H1 (cell line): Measurements from ENCODE around the gene VSX1. TPM values are rescaled to one million over a fixed set of nuclear protein-coding genes. Genes with fewer than 3 reads are reported as not detected.

Experiments
- CTCF ChIA-PET: fragments of 300-600 bp; sonication (Branson Sonifier 250); formaldehyde crosslinking; loops from one replicate; lab custom pipeline; 2021; ENCODE audit not compliant: partially characterized antibody; lab: Charles Lee
- POLR2A ChIA-PET: fragments of 300-600 bp; sonication (Branson Sonifier 250); formaldehyde crosslinking; loops from one replicate; lab custom pipeline; 2021; ENCODE audit warnings: inconsistent platforms; ENCODE audit not compliant: partially characterized antibody; lab: Charles Lee
- DNase-seq, 2 experiments: peaks; one replicate each; pipeline versions ENCODE4 v3.0.0 to v3.0.0-alpha.2; 2010 to 2022; ENCODE audit warnings: low spot score in 2 of 2, low read depth in 1 of 2, mixed read lengths in 1 of 2
- FAIRE-seq: peaks from 2 replicates; lab custom pipeline; 2011; peaks lifted over from hg19 to GRCh38; lab: Jason Lieb, UNC
- H2AFZ ChIP-seq: 2 replicates; pipeline ENCODE4 v1.8.1; 2012; ENCODE audit warnings: low read length, inconsistent platforms
- H2AK5ac ChIP-seq: 2 replicates; pipeline ENCODE4 v1.6.1; 2013; ENCODE audit warnings: low read depth, low read length
- H2BK120ac ChIP-seq: replicated peaks from 2 replicates; pipeline ENCODE3; 2013; ENCODE audit warnings: low read depth, low read length, inconsistent platforms
- H2BK12ac ChIP-seq: 2 replicates; pipeline ENCODE4 v1.6.1; 2013; ENCODE audit warnings: low read depth, low read length
- H2BK15ac ChIP-seq: 2 replicates; pipeline ENCODE4 v1.6.1; 2013; ENCODE audit warnings: low read length
- H2BK20ac ChIP-seq: 2 replicates; pipeline ENCODE4 v1.6.1; 2013; ENCODE audit warnings: low read length
- H2BK5ac ChIP-seq: 2 replicates; pipeline ENCODE4 v1.6.1; 2013; ENCODE audit warnings: low read depth, low read length
- H3K14ac ChIP-seq: 2 replicates; pipeline ENCODE4 v1.6.1; 2013; ENCODE audit warnings: inconsistent platforms; ENCODE audit not compliant: insufficient read length
- H3K18ac ChIP-seq: 2 replicates; pipeline ENCODE4 v1.6.1; 2013; ENCODE audit warnings: low read length; ENCODE audit errors: extremely low read depth
- H3K23ac ChIP-seq: 2 replicates; pipeline ENCODE4 v1.6.1; 2013; ENCODE audit warnings: inconsistent platforms; ENCODE audit not compliant: insufficient read length
- H3K23me2 ChIP-seq: 2 replicates; pipeline ENCODE4 v1.6.1; 2013; ENCODE audit warnings: low read depth, low read length
- H3K27ac ChIP-seq: 2 replicates; pipeline ENCODE4 v1.6.1; 2011; ENCODE audit warnings: low read depth, low read length, inconsistent platforms
- H3K27me3 ChIP-seq, 4 experiments: replicated peaks in 1 of 4; 1 replicate in 1 of 4; 2 replicates in 3 of 4; pipeline versions ENCODE4 v1.6.1 to v1.8.1; 2011 to 2013; ENCODE audit warnings: low read length in 3 of 4, mild to moderate bottlenecking in 3 of 4, inconsistent platforms in 2 of 4, mixed read lengths in 2 of 4, moderate library complexity in 1 of 4; ENCODE audit not compliant: control insufficient read depth in 3 of 4, insufficient read depth in 3 of 4; ENCODE audit errors: extremely low read depth in 1 of 4
- H3K36me3 ChIP-seq, 4 experiments: 2 replicates each; pipeline versions ENCODE4 v1.6.1 to v1.8.1; 2011 to 2013; ENCODE audit warnings: mild to moderate bottlenecking in 4 of 4, low read length in 3 of 4, moderate library complexity in 2 of 4, control low read depth in 1 of 4, inconsistent platforms in 1 of 4; ENCODE audit not compliant: insufficient read depth in 4 of 4, control insufficient read depth in 2 of 4
- H3K4ac ChIP-seq: replicated peaks from 2 replicates; pipeline ENCODE3; 2013; ENCODE audit warnings: low read length, low read depth, mixed read lengths, inconsistent platforms; ENCODE audit not compliant: insufficient read length
- H3K4me1 ChIP-seq, 4 experiments: replicated peaks in 1 of 4; 1 replicate in 1 of 4; 2 replicates in 3 of 4; pipeline versions ENCODE4 v1.6.1 to v1.8.1; 2011 to 2013; ENCODE audit warnings: low read length in 3 of 4, inconsistent platforms in 2 of 4, mixed read lengths in 1 of 4; ENCODE audit not compliant: insufficient read depth in 4 of 4, control insufficient read depth in 3 of 4
- H3K4me2 ChIP-seq, 2 experiments: 2 replicates each; pipeline versions ENCODE4 v1.6.1 to v1.8.1; 2011 to 2013; ENCODE audit warnings: low read depth in 2 of 2, low read length in 2 of 2, control low read depth in 1 of 2, inconsistent platforms in 1 of 2, mild to moderate bottlenecking in 1 of 2; ENCODE audit not compliant: insufficient read depth in 1 of 2
- H3K4me3 ChIP-seq, 4 experiments: fragments of 200-600, 300-600 bp in 1 of 4; sonication (generic), shearing (Covaris generic), sonication (Bioruptor Twin) in 1 of 4; 2 replicates each; pipeline versions ENCODE4 v1.5.1 to v1.8.1; 2011 to 2016; ENCODE audit warnings: low read length in 4 of 4, low read depth in 3 of 4, control low read depth in 2 of 4, inconsistent platforms in 2 of 4, mild to moderate bottlenecking in 2 of 4, mixed read lengths in 1 of 4, moderate library complexity in 1 of 4; ENCODE audit not compliant: insufficient read depth in 2 of 4; ENCODE audit errors: extremely low read depth in 1 of 4
- H3K56ac ChIP-seq: replicated peaks from 2 replicates; pipeline ENCODE3; 2013; ENCODE audit warnings: low read depth, mild to moderate bottlenecking, mixed read lengths, low read length, inconsistent platforms; ENCODE audit not compliant: insufficient read length
- H3K79me1 ChIP-seq: 2 replicates; pipeline ENCODE4 v1.6.1; 2013; ENCODE audit warnings: low read depth, low read length, control low read depth
- H3K79me2 ChIP-seq, 2 experiments: 2 replicates each; pipeline versions ENCODE4 v1.6.1 to v1.8.1; 2012 to 2013; ENCODE audit warnings: low read length in 2 of 2, mild to moderate bottlenecking in 2 of 2, inconsistent platforms in 1 of 2; ENCODE audit not compliant: insufficient read depth in 2 of 2, control insufficient read depth in 1 of 2
- H3K9ac ChIP-seq, 4 experiments: replicated peaks in 1 of 4; 1 replicate in 1 of 4; 2 replicates in 3 of 4; pipeline versions ENCODE4 v1.6.1 to v1.8.1; 2011 to 2013; ENCODE audit warnings: low read depth in 3 of 4, low read length in 3 of 4, control low read depth in 2 of 4, mild to moderate bottlenecking in 2 of 4, moderate library complexity in 2 of 4, inconsistent platforms in 1 of 4; ENCODE audit errors: extremely low read depth in 1 of 4
- H3K9me3 ChIP-seq, 2 experiments: 2 replicates each; pipeline versions ENCODE4 v1.6.1 to v1.8.1; 2012 to 2013; ENCODE audit warnings: mild to moderate bottlenecking in 2 of 2, moderate library complexity in 2 of 2, control low read depth in 1 of 2, inconsistent platforms in 1 of 2, low read depth in 1 of 2, low read length in 1 of 2, mixed read lengths in 1 of 2; ENCODE audit not compliant: insufficient read depth in 2 of 2
- H4K20me1 ChIP-seq, 2 experiments: replicated peaks in 1 of 2; 2 replicates each; pipeline versions ENCODE3 to v1.8.1; 2011 to 2013; ENCODE audit warnings: inconsistent platforms in 2 of 2, low read length in 2 of 2, mild to moderate bottlenecking in 1 of 2; ENCODE audit not compliant: insufficient read depth in 2 of 2, control insufficient read depth in 1 of 2
- H4K5ac ChIP-seq: 2 replicates; pipeline ENCODE4 v1.6.1; 2013; ENCODE audit warnings: low read length, low read depth, mixed read lengths, inconsistent platforms; ENCODE audit not compliant: insufficient read length
- H4K8ac ChIP-seq: 2 replicates; pipeline ENCODE4 v1.8.0; 2013; ENCODE audit warnings: mild to moderate bottlenecking, moderate library complexity, low read length, inconsistent platforms; ENCODE audit not compliant: insufficient read depth; ENCODE audit errors: extremely low read depth
- H4K91ac ChIP-seq: replicated peaks from 2 replicates; pipeline ENCODE3; 2013; ENCODE audit warnings: low read length, mixed read lengths, inconsistent platforms; ENCODE audit not compliant: insufficient read length
- ATF3 ChIP-seq: IDR thresholded peaks from 2 replicates; pipeline ENCODE4 v1.6.1; 2011; ENCODE audit warnings: low read depth, mild to moderate bottlenecking, low read length; ENCODE audit not compliant: insufficient read depth
- EP300 ChIP-seq, 2 experiments: IDR thresholded peaks; 1 replicate in 1 of 2; 2 replicates in 1 of 2; pipeline ENCODE4 v1.6.1; 2011 to 2012; ENCODE audit warnings: low read depth in 2 of 2, low read length in 2 of 2, mild to moderate bottlenecking in 2 of 2, borderline replicate concordance in 1 of 2, inconsistent platforms in 1 of 2, moderate library complexity in 1 of 2
- EZH2 ChIP-seq: fragments of 200-600 bp; sonication (generic); IDR thresholded peaks from 2 replicates; pipeline ENCODE4 v1.7.1; 2012; ENCODE audit warnings: low read depth, mild to moderate bottlenecking, moderate library complexity, low read length, inconsistent platforms; ENCODE audit not compliant: severe bottlenecking
- POLR2A ChIP-seq, 2 experiments: IDR thresholded peaks; 1 replicate in 1 of 2; 2 replicates in 1 of 2; pipeline ENCODE4 v1.6.1; 2011; ENCODE audit warnings: low read depth in 2 of 2, low read length in 2 of 2, mild to moderate bottlenecking in 2 of 2; ENCODE audit errors: control extremely low read depth in 1 of 2
- WGBS, 2 experiments: shearing (Covaris generic) in 1 of 2; methylation state at CpG; one replicate each; pipeline versions ENCODE4 v1.1.6 to v1.1.7; 2013 to 2015; ENCODE audit warnings: low lambda C conversion rate in 2 of 2, mixed read lengths in 2 of 2, inconsistent platforms in 1 of 2, low coverage in 1 of 2, missing lambda C conversion rate in 1 of 2; ENCODE audit not compliant: insufficient replicate concordance in 2 of 2, insufficient coverage in 1 of 2, insufficient read length in 1 of 2; ENCODE audit errors: extremely low coverage in 1 of 2, missing lambda C conversion rate in 1 of 2; 5-methylcytosine and 5-hydroxymethylcytosine counted together
- polyA plus RNA-seq, 7 experiments: library from polyadenylated mRNA; depleted of rRNA in 3 of 7; stranded (reverse) in 5 of 7; unstranded in 2 of 7; fragments of >200 nt in 5 of 7; fragments of 200-250 nt in 2 of 7; gene quantifications; 1 replicate in 5 of 7; 2 replicates in 1 of 7; 4 replicates in 1 of 7; pipeline versions ENCODE4 v1.2.1 to v1.2.3, GENCODE V29; 2011 to 2013; ENCODE audit warnings: missing spikeins in 2 of 7, mixed read lengths in 2 of 7
- total RNA-seq: library from RNA; stranded (reverse); fragmentation: NEBNext Ultra II Directional; extraction: Animal tissue kit (Norgen Biotek cat#: 25700); gene quantifications from 2 replicates; pipeline ENCODE4 v1.2.1, GENCODE V29; 2021

The VSX1 gene
- total and polyA plus RNA-seq, 2 of the 8 experiments (the other 6 are each of a cell fraction or from before 2014, with no cell fraction given), result 0.14 TPM; not detected in 1

DNA sequence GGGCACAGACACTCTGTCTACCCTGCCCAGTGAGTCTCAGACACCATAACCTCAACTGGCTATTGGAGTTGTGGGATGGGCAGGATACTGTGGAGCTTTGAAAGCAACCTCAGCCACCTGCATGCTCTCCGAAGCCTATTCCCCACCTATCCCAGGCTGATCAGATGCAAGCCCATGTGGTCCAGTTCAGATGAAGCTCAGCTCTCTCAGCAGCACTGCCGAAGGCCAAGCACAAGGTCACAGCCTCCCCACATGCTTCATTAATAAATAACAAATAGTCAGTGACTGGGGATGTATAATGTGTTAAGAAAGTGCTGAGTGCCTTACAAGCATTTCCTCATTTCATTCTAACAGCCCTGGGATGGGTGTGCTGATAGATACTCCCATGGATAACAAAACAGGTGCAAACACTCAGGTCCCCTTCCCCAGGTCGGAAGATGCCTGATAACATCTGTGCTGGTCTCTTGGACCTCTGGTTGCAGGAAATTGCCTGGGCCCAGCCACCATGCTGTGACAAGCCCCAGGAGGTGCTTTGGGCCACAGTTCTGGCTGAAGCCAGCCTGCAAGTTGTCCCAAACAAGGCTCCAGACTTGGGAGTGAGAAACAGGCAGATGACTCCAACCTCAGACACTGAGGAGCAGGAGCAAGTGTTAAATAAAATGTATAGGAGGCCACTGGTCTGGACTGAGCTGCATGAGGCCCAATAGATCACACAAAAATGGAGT, 27.7 kb downstream of the VSX1 start:
- peaks cover 21 to 43% (median 38%) of the 10 kb centered on the region in 4 experiments for H3K27me3 ChIP-seq
- 93% methylated on average over 3 of the region's 3 CpGs; no CpG with 5 or more reads in 1 of the 2 experiments for WGBS, 2 experiments
- no peak overlapping the region for H4K5ac ChIP-seq
- no peak overlapping the region for H2AK5ac ChIP-seq
- H2BK15ac ChIP-seq, result 0 out of 2 replicates have a peak overlapping the region, but pooled peaks have one; percentile 12
- no peak overlapping the region for H3K4me2 ChIP-seq
- no peak overlapping the region for H3K56ac ChIP-seq
- H4K20me1 ChIP-seq, result no peaks in the 10 kb centered on the region
- no peak overlapping the region for H2AFZ ChIP-seq
- POLR2A ChIA-PET, result no interaction called here
- DNase-seq, result no peak
- H2BK120ac ChIP-seq, result no peak overlapping the region
- H3K9ac ChIP-seq, result no peak overlapping the region
- no peak overlapping the region for H3K4me3 ChIP-seq
- H2BK5ac ChIP-seq, result no peak overlapping the region
- no peak overlapping the region for H3K27ac ChIP-seq
- no peak overlapping the region for H3K23ac ChIP-seq
- H3K4me1 ChIP-seq, result peaks cover 5 to 13% (median 7%) of the 10 kb centered on the region in 4 experiments
- H3K79me1 ChIP-seq, result no peaks in the 10 kb centered on the region
- H2BK12ac ChIP-seq, result no peak overlapping the region
- H4K8ac ChIP-seq, result no peak overlapping the region
- H3K79me2 ChIP-seq, result no peaks in the 10 kb centered on the region
- H3K36me3 ChIP-seq, result no peaks in the 10 kb centered on the region
- no peak overlapping the region for H2BK20ac ChIP-seq
- no peak overlapping the region for H3K4ac ChIP-seq
- CTCF ChIA-PET, result interaction anchor here (0.8 to 3.2 kb wide), 3 partner anchors 11 to 137 kb away, joined by 3 to 10 read pairs (median 3); no protein-coding TSS in a partner anchor
- no peak overlapping the region for H3K14ac ChIP-seq
- no peak overlapping the region for H3K18ac ChIP-seq
- no peak for FAIRE-seq
- no peaks in the 10 kb centered on the region; a peak in 1 of 4 replicates for H3K9me3 ChIP-seq
- no peak overlapping the region for H4K91ac ChIP-seq
- peaks cover 13% of the 10 kb centered on the region; the same call in 1 of the 2 replicates for H3K23me2 ChIP-seq
- TF ChIP-seq EZH2 (no peak), EP300 (IDR thresholded peaks at IDR 0.05; ENCODE audit: borderline replicate concordance in 1 of 2, low read depth in 2 of 2, low read length in 2 of 2) (no peak), ATF3 (no peak), POLR2A (IDR thresholded peaks at IDR 0.05; ENCODE audit: control extremely low read depth in 1 of 2, low read depth in 2 of 2, low read length in 2 of 2) (no peak)
